GM19324 (cell line): ENCODE results near the gene LRRC7.
"Not testable (repeated sequence)": the region's sequence is repeated elsewhere in the genome, so short reads cannot be mapped to it uniquely, and the experiment has no call there.

Experiments used
- ATAC-seq: cut with Tn5 transposase; IDR thresholded peaks from one replicate; pipeline ENCODE4 v1.9.1; 2021; ENCODE audit warnings: mild to moderate bottlenecking, moderate library complexity; ENCODE audit not compliant: unreplicated experiment, low FRiP score

Gene LRRC7

DNA sequence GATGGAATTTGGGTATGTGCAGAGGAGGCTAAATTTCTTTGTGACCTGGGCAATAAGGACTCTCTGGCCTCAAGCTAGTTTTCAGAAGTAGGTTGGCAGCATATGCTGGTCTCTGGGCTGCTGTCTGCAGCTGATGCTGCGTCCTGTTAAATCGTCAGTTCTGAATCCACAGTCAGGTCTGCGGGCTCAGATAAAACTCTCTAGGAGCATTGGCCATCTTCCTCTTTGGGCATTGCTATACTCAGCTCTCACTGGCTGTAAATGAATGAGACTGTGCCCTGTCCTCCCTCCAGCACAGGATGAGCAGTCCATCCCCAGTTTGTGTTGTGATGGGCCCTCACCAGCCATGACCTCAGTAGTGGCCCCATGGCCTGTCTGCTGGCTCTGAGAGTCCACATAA, 365.0 kb downstream of the LRRC7 start:
- no peak for ATAC-seq

DNA sequence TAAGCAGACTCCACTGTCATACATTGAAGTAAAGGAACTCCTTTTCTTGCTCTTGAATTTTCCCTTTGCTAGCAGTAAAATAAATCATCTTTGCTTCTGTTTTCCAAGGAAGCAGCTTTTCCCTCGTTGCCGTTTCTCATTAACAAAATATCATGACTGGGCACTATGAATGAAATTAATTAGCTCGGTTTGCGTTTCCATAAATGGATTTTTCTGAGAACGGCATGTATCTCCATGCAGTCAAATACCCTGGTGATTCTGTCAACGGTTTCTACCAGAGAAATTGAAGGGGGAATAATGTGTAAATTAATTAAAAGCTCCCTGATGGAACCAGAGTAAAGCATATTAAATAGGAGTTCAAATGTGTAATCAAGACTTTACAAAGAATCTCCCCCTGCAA, 372.5 kb downstream of the LRRC7 start:
- no peak for ATAC-seq

DNA sequence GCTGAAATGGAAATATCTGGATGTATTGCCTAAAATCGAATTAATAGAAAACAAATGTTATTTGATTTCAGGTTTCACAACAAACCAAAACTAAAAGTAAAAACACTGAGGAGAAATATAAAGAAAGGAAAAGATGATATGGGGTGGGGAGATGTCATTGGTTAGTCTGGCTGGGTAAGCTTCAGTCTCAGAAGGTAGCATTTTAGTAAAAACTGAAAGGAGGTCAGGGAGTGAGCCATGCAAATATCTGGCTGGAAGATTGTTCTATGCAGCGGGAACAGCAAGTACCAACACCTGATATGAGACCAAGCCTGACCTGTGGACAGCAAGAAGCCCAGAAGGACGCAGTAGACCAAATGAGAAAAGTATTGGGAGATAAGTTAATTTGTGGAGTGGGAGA, 373.1 kb downstream of the LRRC7 start:
- no peak for ATAC-seq

DNA sequence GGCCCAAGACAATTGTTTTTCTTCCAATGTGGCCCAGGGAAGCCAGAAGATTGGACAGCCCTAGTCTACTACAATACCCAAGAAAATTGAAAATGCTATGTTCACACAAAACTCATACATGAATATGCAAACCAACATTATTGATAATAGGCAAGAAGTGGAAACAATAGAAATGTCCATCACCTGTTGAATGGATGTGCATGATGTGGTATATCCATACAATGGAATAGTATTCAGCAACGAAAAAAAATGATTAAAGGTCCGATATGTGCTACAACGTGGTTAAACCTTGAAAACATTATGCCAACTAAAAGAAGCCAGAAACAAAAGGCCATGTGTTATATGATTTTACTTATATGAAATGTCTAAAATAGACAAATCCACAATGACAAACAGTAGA, 375.3 kb downstream of the LRRC7 start:
- no peak for ATAC-seq

DNA sequence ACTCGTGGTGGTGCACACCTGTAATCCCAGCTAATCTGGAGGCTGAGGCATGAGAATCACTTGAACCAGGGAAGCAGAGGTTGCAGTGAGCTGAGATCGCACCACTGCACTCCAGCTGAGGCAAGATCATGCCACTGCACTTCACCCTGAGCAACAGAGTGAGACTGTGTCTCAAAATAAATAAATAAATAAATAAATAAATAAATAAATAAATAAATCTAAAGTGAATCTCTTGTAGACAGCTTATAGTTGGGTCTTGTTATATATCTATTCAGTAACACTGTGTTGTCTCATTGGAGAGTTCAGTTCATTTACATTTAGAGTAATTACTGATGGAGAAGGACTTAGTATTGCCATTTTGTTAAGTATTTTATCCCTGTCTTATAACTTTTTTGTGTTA, 379.2 kb downstream of the LRRC7 start:
- ATAC-seq = no peak

DNA sequence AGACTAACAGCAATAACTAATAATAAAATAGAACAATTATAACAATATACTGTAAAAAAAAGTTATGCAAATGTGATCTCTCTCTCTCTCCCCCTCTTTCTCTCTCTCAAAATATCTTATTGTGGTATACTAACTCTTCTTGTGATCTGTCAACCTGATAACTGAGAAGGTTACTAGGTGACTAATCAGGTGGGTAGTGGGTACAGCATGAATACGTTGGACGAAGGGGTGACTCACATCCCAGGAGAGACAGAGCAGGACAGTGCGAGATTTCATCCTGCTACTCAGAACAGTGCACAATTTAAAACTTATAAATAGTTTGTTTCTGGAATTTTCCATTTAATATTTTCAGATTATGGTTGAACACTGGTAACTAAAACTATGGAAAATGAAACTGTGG, 380.1 kb downstream of the LRRC7 start:
- ATAC-seq = no peak

DNA sequence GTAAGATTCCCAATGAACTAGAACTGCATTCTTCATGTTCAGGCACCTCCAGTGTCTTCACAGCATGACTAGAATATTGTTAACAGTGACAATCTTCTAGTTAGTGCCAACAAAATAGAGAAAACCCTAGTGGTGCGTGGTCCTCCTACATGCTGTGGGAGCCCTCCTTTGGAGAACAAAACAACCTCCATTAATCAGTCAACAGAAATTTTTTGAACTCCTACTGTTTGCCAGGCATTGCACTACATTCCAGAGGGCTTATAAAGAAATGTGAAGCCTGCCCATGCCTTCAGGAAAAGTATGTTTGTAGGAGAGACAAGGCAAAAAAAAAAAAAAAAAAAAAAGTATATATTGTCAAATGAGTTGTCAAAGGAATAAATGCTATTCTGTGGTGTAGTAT, 385.0 kb downstream of the LRRC7 start:
- ATAC-seq = no peak

DNA sequence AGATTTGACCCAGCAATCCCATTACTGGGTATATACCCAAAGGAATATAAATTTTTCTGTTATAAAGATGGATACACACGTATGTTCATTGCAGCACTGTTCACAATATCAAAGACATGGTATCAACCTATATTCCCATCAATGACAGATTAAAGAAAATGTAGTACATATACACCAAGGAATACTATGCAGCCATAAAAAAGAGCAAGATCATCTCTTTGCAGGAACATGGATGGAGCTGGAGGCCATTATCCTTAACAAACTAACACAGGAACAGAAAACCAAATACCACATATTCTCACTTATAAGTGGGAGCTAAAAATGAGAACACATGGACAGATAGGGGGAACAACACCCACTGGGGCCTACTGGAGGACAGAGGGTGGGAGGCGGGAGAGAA, 394.7 kb downstream of the LRRC7 start:
- ATAC-seq = not testable (repeated sequence)

DNA sequence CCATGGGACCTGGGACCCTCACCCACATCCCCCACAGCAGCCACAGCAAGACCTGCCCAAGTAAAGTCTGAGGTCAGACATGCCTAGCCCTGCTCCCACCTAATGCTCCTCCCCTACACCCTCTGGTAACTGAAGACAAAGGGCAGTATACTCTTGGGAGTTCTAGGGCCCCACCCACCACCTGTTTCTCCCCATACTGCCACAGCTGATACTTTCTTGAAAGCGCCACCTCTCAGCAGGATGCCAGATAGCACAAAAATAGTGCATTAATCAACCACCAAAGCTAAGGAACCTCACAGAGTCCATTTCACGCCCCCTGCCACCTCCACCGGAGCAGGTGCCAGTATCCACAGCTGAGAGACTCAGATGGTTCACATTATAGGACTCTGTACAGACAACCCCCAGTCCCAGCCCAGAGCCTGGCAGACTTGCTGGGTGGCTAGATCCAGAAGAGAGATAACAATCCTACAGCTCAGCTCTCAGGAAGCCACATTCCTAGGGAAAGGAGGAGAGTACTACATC, 399.6 kb downstream of the LRRC7 start:
- no peak for ATAC-seq

DNA sequence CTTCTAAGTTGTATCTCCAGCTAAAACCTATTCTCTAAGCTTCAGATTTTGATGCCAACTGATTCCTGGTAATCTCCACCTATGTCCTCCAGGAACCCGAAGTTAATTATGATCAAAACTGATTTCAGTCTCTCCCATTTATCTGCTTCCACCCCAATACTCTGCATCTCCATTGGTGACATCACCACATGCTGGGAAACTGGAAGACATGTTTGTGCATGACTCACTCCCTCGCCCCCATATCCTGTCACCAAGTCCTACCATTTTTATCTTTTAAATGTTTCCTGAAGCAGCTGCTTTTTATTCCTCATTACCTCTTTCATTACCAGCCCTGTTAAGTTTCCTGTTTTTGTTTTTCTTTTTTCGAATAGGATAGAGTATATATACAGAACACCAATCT, 409.2 kb downstream of the LRRC7 start:
- ATAC-seq = no peak

DNA sequence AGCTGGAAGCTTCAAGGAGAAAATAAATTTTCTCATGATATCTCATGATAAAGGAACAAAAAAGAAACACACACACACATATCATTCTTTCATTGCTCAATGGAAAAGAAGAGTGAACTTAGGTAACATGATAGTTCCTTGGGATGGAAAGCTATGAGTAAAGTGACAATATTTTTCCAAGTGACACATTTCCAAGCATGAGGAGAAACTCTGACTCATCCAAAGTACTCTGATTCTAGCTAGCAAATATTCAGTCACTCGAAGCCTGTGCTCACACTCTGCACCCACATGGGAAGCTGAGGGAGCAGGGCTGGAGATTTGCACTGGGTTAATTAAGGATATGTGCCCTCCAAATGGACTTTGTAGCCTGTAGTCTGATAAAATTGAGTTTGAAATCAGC, 415.3 kb downstream of the LRRC7 start:
- ATAC-seq = no peak

DNA sequence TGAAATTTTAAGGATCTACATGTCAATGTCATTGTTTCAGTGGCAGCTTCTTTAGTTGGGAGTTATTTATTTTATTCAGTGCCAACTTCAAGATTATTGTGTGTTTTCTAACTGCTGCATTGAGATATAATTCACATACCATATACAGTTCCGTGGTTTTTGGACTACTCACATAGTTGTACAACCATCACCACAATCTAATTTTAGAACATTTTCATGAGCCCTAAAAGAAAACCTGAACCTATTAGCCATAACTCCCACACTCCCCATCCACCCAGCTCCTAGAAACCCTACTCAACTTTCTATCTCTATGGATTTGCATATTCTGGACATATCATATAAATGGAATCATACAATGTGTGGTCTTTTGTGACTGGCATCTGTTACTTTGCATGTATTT, 417.7 kb downstream of the LRRC7 start:
- no peak for ATAC-seq

DNA sequence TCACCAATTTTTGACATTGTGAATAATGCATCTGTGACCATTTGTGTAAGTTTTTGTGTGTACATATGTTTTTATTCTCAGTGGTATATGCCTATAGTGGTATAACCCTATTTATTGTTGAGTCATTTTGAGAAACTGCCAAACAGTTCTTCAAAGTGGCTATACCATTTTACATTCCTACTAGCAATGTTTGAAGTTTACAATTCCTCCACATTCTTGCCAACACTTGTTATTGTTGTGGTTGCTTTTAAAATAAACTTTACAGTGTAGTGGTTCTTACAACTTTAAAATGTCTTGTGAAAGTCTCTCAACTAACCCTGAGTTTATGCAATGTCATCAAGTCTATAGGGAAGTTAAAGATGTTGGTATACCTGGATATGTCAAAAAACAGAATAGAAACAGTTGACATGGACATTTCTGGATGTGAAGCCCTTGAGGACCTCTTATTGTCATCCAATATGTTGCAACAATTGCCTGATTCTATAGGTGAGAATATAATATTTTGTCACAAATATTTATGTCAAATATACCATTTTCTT, 418.2 kb downstream of the LRRC7 start:
- no peak for ATAC-seq

DNA sequence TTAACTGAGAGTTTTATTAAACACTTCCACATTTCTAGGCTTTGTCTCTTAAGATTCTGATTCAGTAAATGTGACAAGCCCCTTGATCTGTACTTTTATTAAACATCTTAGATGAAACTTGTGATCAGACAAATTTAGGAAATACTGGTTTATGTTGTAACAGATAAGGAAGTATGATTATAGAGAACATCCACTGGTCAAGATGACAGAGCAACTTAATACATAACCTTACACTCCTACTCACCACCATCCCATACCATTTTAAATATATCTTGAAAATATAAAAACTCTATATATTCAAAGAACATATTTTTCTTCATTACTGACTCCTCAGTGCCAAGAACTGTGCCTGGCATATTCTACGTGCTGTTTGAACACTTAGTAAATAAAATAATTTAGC, 420.2 kb downstream of the LRRC7 start:
- ATAC-seq = no peak

DNA sequence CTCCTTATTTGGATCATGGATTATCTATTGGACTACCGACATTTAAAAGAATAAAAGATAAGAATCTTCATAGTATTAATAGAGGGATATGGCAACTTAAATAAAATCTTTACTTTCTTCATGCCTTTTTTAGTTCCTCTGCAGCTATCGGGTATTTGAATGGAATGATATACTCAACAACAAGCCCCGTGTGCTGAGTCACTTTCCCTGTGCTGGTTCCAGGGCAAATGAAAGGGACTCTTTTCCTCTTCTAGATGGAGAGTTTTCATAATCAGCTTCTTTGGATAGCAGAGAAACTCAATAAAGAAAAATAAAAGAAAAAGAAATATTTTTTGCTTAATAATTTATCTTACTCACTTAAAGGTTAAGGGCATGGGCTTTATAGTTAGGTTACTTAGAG, 423.9 kb downstream of the LRRC7 start:
- ATAC-seq = no peak

DNA sequence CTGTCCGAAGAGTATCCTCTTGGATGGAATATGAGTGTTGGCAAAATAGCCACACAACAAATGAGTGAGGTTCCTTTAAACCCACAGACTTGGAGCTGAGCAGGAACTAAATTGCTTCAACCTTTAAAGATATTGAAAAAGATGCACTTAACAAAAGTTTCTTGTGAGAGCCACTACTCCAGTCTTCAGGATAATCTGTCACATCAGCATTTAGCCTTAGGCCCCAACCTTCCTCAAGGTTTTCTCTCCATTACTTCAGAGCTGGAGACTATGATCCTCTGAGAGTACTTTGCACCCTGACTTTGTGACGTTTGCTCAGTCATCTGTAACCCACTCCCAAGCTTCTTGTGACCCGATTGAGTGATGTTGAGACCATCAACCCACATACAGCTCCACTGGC, 424.9 kb downstream of the LRRC7 start:
- no peak for ATAC-seq

DNA sequence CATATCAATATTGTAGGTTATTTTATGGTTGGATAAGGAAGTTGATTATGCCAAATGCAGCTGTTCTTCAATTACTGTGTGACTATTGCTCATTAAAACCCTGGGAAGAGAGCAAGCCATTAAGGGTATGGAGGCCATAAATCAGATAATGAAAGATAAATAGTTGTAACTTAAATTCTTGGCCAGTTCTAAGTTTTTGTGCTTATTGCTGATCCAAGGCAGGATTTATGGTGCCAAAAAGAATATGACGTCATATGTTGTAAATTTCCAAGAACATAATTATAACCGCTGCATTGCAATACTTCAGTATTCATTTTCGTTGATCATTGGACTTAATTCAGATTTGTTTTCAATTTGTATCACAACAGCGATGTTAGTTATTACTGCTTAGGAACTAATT, 426.1 kb downstream of the LRRC7 start:
- ATAC-seq = no peak

DNA sequence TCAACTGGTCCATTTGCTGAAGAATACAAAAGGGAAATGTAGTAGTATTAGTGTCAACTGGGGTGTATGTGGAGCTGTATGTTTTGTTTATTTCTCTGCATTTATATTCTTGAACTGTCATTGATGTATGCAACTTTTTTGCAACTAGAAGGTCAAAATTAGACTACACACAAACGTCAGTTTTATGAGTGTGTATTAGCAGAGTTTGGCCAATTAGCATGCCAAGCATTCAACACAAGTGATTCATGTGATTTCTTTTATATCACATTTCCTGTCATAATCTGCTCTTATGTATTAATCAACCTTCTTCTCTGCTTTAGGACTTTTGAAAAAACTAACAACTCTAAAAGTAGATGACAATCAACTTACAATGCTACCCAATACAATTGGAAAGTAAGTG, 426.5 kb downstream of the LRRC7 start:
- ATAC-seq = no peak

DNA sequence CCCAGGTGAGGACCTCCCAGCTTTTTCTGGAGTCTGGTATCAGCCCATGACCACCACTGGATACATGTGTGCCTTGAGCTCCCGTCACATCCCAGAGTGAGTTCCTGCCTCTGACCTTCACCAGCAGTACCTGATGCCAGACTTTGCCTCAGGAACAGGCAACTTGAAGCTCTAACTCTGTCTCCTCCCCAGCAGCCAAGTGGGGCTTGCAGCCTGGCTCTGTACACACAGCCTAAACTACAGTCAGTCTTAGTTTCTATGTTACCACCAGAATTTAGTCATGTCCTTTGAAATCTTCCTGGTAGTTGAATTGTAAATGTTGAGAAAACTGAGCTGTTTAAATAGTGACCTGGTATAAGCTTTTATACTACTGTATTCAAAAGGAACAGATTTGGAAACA, 431.1 kb downstream of the LRRC7 start:
- ATAC-seq = no peak

DNA sequence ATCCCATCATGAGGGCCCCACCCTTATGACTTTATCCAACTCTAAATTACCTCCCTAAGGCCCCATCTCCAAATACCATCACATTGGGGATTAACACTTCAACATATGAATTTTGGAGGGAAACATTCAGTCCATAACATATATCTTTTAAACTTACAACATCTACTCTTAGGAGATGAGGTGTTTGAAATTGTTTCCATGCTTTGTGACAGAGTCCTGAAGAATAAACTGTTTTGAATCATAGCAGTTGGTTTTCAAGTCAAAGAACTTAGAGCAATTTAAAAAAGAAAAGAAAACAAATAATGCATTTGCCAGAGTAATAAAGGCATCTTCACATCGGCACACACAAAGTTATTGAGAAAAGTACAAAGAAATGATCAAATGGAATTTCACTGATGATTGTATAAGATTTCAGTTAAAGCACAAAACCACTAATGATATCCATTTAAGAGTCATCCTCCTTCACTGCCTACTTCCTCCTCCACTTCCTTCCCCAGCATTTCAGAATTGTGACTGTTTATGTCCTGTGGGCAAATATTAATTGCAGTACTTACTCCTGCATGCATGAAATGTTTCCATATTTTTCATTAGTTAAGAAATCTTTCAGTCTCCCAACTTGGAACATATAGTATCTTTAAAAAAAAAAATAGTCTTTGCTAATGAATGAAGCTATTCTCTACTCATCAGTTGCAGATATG, 435.6 kb downstream of the LRRC7 start:
- ATAC-seq = no peak

DNA sequence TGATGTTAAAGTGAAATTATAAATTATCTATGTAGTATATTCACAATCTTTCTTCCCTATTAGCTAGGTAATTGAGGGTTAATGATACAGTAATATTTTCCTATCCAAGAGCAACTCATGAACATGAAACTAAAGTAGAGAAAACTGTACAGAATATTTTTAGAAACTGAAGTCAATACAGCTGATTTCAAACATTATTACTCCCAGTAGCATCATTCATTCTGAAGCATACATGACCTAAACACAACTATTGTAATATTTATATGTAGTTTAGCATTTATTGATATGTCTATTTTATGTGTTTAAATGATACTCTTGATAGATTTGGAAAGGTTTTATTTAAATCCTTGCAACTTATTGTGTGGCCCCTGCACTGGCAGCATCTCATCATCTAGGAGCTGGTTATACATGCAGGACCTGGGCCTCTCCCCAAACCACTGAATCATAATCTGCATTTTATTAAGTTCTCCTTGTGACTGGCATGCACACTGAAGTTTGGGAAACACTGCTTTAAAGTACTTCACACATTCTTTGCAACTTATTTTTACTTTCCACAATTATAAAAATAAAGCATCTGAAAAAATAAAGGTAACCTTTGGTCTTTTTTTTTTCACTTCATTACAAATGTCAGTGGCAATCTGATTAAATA, 437.8 kb downstream of the LRRC7 start:
- ATAC-seq = no peak

DNA sequence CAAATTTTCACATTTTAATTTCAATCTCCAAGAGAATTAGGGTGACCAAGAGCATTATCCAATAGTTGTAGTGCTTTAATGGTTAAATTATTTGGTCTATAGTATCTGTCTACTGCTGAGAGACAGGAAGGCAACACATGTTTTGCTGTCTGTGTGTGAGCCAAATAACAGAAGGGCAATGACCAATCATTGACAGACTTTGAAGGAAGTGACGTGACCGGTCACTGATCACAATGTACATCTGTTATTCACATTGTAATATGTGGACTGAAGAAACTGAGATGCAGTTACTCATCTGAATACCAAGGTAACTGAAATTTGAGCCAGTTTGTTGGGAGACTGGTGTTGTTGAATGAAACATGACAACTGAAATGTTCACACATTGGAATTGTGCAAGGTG, 440.9 kb downstream of the LRRC7 start:
- no peak for ATAC-seq
